Nephron (organoid): ENCODE data around the gene NDUFA6.

Experiments
- H3K27ac Mint-ChIP-seq, 3 experiments: 2 replicates each; pipeline ENCODE4 v1.8.0; 2020; ENCODE audit warnings: mixed read lengths in 3 of 3, mild to moderate bottlenecking in 2 of 3, moderate library complexity in 1 of 3
- H3K27me3 Mint-ChIP-seq: 2 replicates; pipeline ENCODE4 v1.8.0; 2021; ENCODE audit warnings: low read depth, mild to moderate bottlenecking, moderate library complexity, mixed read lengths
- H3K36me3 Mint-ChIP-seq: 2 replicates; pipeline ENCODE4 v1.8.0; 2020; ENCODE audit warnings: low read depth, mixed read lengths
- H3K4me1 Mint-ChIP-seq: 2 replicates; pipeline ENCODE4 v1.8.0; 2020; ENCODE audit warnings: mixed read lengths
- H3K4me3 Mint-ChIP-seq, 3 experiments: 2 replicates each; pipeline ENCODE4 v1.8.0; 2020; ENCODE audit warnings: mild to moderate bottlenecking in 3 of 3, mixed read lengths in 3 of 3, moderate library complexity in 2 of 3
- H3K9me3 Mint-ChIP-seq: 2 replicates; pipeline ENCODE4 v1.8.0; 2020; ENCODE audit warnings: mixed read lengths
- TF ChIP-seq, protein P1 (sequence below), 3 experiments: fragments of 200-600 bp; sonication (generic); IDR thresholded peaks; one replicate each; pipeline ENCODE4 v1.5.0; 2021; ENCODE audit warnings: antibody characterized with exemption in 3 of 3; ENCODE audit not compliant: unreplicated experiment in 3 of 3

NDUFA6 gene

DNA sequence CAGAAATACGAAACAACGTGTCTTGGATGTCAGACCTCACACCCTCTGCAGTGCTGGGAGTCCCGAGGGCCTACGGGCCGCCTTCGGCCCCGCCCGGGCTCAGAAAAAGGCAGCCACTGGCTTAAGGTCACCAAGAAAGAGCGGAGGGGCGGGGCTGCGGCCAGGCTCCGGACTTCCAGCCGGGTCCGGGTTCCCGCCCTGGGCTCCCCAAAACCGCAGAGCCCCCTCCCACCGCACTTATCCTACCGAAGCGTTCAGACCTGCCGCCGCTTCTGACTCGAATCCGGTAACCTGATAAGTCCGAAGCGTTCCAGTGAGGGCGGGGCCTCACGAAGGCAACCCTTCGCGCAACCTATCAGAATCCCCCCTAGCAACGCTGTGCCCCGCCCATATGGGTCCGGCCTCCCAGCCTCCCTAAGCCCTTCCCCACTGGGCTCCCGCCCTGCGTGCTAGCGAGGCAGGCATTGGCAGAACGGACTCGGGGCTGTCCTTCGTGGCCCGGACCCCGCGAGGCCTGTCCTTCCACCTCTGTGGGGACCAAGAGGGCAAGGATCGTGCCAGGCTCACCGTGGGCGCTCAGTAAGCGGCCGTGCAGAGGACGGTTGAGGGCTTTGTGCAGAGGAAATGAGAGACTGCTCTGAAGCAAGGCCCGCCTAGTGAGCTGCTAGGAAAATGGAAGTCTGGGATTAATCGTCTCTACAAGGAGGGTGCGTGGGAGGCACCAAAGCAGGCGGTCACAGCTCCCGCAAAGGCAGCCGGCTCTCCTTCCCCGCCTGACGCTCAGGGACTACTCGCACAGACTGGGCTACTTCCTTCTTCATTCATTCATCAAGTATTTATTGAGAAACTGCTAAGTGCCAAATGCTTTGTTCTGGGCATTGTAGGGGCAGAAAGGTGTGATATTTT lies 19.8 kb downstream of the NDUFA6 start, which contains the start of gene NAGA:
TSS of gene NAGA (minus strand) at position 296 of the 906 bp plus-strand sequence. CDS start 515 bp downstream, outside the sequence.
- H3K27ac Mint-ChIP-seq: peak within 1 kb of the TSS; percentile 91 to 100 (median 99)
- H3K27me3 Mint-ChIP-seq: no peaks in the 10 kb centered on the region
- H3K36me3 Mint-ChIP-seq: peaks cover 8% of the 10 kb centered on the region
- H3K9me3 Mint-ChIP-seq: no peaks in the 10 kb centered on the region
- peaks cover 36% of the 10 kb centered on the region for H3K4me1 Mint-ChIP-seq
- TF ChIP-seq, protein P1, sequence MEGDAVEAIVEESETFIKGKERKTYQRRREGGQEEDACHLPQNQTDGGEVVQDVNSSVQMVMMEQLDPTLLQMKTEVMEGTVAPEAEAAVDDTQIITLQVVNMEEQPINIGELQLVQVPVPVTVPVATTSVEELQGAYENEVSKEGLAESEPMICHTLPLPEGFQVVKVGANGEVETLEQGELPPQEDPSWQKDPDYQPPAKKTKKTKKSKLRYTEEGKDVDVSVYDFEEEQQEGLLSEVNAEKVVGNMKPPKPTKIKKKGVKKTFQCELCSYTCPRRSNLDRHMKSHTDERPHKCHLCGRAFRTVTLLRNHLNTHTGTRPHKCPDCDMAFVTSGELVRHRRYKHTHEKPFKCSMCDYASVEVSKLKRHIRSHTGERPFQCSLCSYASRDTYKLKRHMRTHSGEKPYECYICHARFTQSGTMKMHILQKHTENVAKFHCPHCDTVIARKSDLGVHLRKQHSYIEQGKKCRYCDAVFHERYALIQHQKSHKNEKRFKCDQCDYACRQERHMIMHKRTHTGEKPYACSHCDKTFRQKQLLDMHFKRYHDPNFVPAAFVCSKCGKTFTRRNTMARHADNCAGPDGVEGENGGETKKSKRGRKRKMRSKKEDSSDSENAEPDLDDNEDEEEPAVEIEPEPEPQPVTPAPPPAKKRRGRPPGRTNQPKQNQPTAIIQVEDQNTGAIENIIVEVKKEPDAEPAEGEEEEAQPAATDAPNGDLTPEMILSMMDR (IDR thresholded peaks at IDR 0.05; ENCODE audit: unreplicated experiment in 3 of 3): no peak
- H3K4me3 Mint-ChIP-seq: peak within 1 kb of the TSS; percentile 90 to 97 (median 90)

DNA sequence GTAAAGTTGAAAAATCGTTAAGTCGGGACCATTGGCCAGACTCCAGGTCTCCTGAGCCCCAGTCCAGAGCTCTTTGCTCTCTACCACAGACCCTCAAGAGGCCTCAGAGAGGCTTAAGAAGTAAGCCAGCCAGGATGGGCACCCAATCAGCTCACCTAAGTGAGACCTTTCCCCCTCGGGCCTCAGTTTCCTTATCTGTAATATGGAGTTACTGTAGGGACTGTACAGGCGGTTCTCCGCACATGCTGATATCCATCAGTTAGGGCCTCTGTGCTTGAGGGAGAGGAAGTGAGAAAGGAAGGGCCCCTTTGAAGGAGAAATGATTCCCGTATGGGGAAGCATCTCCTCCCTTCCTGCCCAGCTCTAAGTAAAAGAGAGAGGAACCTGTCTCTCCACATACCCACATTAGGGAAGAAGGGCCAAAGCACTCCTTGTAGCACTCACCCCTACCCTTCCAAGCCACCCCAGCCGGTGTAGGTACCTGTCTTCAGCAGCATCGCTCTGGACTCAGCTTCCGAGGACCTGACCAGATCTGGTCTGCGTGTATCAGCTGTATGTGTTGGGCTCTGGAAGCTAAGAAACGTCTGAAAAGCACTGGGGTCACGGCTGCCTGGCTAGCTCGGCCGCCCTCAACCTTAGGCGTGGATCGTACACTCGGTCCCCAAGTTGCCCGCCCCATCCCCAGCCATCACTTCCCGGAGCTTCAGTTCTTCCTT lies 20.6 kb downstream of the NDUFA6 start:
- peak overlapping the region; percentile 90 to 97 (median 90) for H3K4me3 Mint-ChIP-seq
- peaks cover 28% of the 10 kb centered on the region for H3K4me1 Mint-ChIP-seq
- TF ChIP-seq, protein P1 (IDR thresholded peaks at IDR 0.05; ENCODE audit: unreplicated experiment in 3 of 3): no peak
- H3K36me3 Mint-ChIP-seq: peaks cover 15% of the 10 kb centered on the region
- no peaks in the 10 kb centered on the region for H3K27me3 Mint-ChIP-seq
- no peaks in the 10 kb centered on the region for H3K9me3 Mint-ChIP-seq
- peak overlapping the region; percentile 91 to 100 (median 99) for H3K27ac Mint-ChIP-seq

DNA sequence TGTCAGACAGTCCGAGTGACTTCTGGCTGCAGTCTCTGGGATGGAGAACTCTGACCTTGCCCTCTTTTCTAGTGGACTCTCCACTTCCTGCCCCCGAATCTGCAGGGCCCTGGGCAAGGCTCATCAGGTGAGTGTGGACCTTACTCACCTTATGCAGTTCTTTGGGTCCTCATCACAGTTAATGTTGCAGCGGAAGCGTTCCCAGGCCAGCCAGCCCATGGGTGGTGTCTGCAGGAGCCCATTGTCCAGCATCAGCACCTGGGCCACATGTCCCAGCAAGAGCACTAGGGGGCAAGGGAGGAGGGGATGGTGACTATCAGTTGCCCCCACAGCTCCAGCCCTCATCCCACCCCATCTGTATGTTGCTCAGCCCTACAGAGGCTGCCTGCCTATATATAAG lies 22.3 kb downstream of the NDUFA6 start:
- TF ChIP-seq, protein P1 (IDR thresholded peaks at IDR 0.05; ENCODE audit: unreplicated experiment in 3 of 3): no peak
- Mint-ChIP-seq H3K4me1 (peaks cover 24% of the 10 kb centered on the region), H3K27ac (no peak overlapping the region), H3K27me3 (no peaks in the 10 kb centered on the region), H3K9me3 (no peaks in the 10 kb centered on the region), H3K36me3 (peaks cover 16% of the 10 kb centered on the region), H3K4me3 (peak overlapping the region in 1 of 3 experiments; percentile 65)

DNA sequence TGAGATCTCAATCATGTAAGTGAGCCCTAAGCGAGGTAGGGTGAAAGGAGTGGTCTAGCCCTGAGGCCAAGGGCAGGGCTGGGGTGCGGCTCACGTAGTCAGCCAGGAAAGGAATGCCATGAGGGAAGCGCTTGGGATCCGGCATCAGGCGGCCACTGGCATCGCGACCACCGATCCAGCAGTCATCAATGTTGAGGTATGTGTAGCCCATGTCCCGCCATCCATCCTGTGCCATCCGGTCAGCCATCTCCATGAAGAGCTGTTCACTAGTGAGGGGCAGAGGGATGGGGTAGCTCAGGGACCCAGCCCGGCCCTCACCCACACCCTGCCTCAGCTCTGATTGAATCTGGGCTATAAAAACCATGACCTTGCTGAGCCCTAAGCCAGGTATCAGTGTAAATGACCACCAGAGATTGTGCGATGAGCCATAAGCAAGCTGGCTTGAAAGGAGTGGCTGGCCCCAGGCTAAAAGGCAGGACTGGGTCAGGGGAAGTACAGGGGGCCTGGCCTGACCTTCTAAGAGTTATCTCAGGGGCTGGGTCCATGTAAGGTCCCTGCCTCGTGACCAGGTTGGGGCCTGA lies 22.8 kb downstream of the NDUFA6 start:
- Mint-ChIP-seq H3K4me3 (no peak overlapping the region), H3K36me3 (peaks cover 21% of the 10 kb centered on the region), H3K27ac (no peak overlapping the region), H3K9me3 (no peaks in the 10 kb centered on the region), H3K4me1 (peaks cover 19% of the 10 kb centered on the region), H3K27me3 (no peaks in the 10 kb centered on the region)
- TF ChIP-seq, protein P1 (IDR thresholded peaks at IDR 0.05; ENCODE audit: unreplicated experiment in 3 of 3): no peak

DNA sequence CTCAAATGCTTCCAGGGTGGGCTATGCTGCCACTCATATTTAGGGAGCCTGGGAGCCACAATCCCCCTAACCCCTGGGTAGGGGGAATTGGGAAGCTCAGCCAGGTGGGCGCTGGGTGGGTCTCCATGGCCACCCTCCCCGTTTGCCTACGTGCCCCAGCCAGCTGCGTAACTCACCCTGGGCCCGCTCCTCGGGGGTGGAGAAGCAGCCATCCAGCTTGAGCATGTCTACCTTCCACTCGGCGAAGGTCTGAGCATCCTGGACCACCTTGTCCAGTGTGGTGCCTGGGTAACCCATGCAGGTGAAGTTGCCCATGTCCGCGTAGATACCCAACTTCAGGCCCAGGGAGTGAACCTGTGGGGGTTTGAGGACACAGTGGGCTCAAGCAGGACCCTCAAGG lies 23.6 kb downstream of the NDUFA6 start:
- Mint-ChIP-seq H3K36me3 (peaks cover 25% of the 10 kb centered on the region), H3K9me3 (no peaks in the 10 kb centered on the region)

More for the DNA sequence above, 23.6 kb downstream of the NDUFA6 start:
- no peak overlapping the region for H3K27ac Mint-ChIP-seq
- H3K4me3 Mint-ChIP-seq: no peak overlapping the region
- TF ChIP-seq, protein P1 (IDR thresholded peaks at IDR 0.05; ENCODE audit: unreplicated experiment in 3 of 3): no peak
- H3K27me3 Mint-ChIP-seq: no peaks in the 10 kb centered on the region
- peaks cover 15% of the 10 kb centered on the region for H3K4me1 Mint-ChIP-seq
